ENCODE data around the gene RHO.

DNA sequence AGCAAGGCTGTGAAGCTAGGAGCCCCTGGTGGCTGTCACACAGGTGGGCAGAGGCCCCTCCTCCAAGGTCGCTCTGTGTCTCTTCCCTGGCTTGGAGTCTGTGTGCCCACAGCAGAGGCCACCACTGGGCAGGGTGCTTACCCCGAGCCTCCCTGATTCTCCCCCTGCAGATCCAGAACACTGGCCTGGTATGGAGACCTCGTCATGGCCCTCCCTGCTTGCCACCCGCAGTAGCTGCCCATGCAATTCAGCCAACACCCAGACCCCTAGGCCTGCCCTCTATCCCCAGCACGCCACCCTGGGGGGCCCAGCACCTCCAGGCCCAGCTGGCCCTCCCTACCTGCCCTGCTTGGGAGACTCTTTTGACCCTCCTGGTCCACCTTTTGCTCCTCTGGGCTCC, 5.5 kb upstream of the RHO start:
- TF ChIP-seq ATF3 (CRISPR knock-in tag; conservative IDR thresholded peaks at IDR 0.05) (no peak), FOXP4 (CRISPR knock-in tag; IDR thresholded peaks at IDR 0.05) (no peak), CTCF (IDR thresholded peaks at IDR 0.05) (no peak), E2F1 (CRISPR knock-in tag; IDR thresholded peaks at IDR 0.05) (no peak), ELF4 (CRISPR knock-in tag; IDR thresholded peaks at IDR 0.05; ENCODE audit: low read depth) (no peak), TCF7 (CRISPR knock-in tag; IDR thresholded peaks at IDR 0.05; ENCODE audit: low read depth) (no peak), SP1 (CRISPR knock-in tag; conservative IDR thresholded peaks at IDR 0.05) (no peak), JUN (CRISPR knock-in tag; IDR thresholded peaks at IDR 0.05) (no peak)
- TF ChIP-seq, protein P1, sequence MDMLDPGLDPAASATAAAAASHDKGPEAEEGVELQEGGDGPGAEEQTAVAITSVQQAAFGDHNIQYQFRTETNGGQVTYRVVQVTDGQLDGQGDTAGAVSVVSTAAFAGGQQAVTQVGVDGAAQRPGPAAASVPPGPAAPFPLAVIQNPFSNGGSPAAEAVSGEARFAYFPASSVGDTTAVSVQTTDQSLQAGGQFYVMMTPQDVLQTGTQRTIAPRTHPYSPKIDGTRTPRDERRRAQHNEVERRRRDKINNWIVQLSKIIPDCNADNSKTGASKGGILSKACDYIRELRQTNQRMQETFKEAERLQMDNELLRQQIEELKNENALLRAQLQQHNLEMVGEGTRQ (CRISPR knock-in tag; IDR thresholded peaks at IDR 0.05): no peak
- TF ChIP-seq, protein P2, sequence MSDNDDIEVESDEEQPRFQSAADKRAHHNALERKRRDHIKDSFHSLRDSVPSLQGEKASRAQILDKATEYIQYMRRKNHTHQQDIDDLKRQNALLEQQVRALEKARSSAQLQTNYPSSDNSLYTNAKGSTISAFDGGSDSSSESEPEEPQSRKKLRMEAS (CRISPR knock-in tag; IDR thresholded peaks at IDR 0.05): no peak

Data from WTC11 (cell line).